ENCODE measurements around the gene GPATCH8.

GRCh38 chr17:44432254-44433157 lies 70.7 kb downstream of the GPATCH8 start:
- TF ChIP-seq SUZ12 (IDR thresholded peaks at IDR 0.05; ENCODE audit: extremely low read depth, insufficient read depth, insufficient read length), result no peak
- TF ChIP-seq YY1 (IDR thresholded peaks at IDR 0.05; ENCODE audit: insufficient read depth, insufficient read length), result no peak
- no peak for TF ChIP-seq ZNF274 (IDR thresholded peaks at IDR 0.05; ENCODE audit: low read depth, low read length)

All from NT2/D1 (cell line).